ENCODE measurements around the gene ZNF837. TPM values are rescaled to one million over a fixed set of nuclear protein-coding genes. Genes with fewer than 3 reads are reported as not detected.

The ZNF837 gene
- total RNA-seq, 1 donor from 2014 or later: 0.89 TPM

- H3K27ac Mint-ChIP-seq: no peak overlapping the region
- peaks cover 2% of the 10 kb centered on the region for H3K4me1 Mint-ChIP-seq
- DNase-seq: no peak
- no peaks in the 10 kb centered on the region for H3K27me3 Mint-ChIP-seq
- no peaks in the 10 kb centered on the region for H3K36me3 Mint-ChIP-seq (ENCODE audit: low read depth)
- no peak overlapping the region for H3K4me3 Mint-ChIP-seq
- intact Hi-C loops (cut with micrococcal nuclease): no loop called here
- H3K9me3 Mint-ChIP-seq: no peaks in the 10 kb centered on the region
Measured at GRCh38 chr19:58372311-58373133, 8.3 kb downstream of the ZNF837 start.

DNA sequence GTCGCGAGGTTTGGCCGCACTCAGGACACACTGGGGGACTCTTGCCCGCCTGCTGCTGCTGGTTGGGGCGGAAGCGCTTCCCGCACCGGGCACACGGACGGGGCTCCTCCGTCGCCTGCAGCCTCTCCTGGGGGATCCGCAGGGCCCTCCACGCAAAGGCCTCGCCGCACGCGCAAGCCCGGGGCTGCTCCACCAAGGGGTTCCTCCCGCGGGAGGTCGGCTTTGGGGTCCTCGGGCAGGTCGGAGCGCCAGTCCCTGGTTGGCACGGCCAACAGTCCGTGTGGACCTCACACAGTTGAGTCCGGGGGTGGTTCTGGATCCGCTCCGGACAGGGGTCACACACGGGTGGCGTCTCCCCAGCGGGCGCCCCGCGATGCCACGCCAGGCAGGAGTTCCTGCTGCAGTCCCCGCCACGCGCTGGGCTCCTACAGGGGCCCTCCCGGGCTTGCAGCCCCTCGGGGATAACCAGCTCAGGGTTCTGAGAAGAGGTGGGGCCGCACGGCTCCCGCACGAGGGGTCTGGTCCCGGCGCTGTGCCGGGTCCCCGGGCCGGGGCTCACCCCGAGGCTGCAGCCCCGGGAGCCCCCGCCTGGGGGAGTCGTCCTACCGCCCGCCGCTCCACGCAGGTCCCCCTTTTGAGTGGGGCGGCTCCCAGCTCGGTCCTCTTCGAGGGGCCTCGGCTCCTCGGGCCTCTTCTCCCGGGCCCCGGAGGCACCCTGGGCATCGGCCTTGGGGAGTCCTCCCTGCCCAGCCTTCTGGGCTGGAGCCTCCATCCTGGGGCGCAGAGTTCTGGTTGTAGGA lies 12.1 kb downstream of the ZNF837 start:
- Mint-ChIP-seq H3K27ac (no peak overlapping the region), H3K4me3 (no peak overlapping the region), H3K27me3 (no peaks in the 10 kb centered on the region), H3K4me1 (no peaks in the 10 kb centered on the region), H3K36me3 (ENCODE audit: low read depth) (no peaks in the 10 kb centered on the region), H3K9me3 (no peaks in the 10 kb centered on the region)
- intact Hi-C loops (cut with micrococcal nuclease): no loop called here
- DNase-seq: no peak

DNA sequence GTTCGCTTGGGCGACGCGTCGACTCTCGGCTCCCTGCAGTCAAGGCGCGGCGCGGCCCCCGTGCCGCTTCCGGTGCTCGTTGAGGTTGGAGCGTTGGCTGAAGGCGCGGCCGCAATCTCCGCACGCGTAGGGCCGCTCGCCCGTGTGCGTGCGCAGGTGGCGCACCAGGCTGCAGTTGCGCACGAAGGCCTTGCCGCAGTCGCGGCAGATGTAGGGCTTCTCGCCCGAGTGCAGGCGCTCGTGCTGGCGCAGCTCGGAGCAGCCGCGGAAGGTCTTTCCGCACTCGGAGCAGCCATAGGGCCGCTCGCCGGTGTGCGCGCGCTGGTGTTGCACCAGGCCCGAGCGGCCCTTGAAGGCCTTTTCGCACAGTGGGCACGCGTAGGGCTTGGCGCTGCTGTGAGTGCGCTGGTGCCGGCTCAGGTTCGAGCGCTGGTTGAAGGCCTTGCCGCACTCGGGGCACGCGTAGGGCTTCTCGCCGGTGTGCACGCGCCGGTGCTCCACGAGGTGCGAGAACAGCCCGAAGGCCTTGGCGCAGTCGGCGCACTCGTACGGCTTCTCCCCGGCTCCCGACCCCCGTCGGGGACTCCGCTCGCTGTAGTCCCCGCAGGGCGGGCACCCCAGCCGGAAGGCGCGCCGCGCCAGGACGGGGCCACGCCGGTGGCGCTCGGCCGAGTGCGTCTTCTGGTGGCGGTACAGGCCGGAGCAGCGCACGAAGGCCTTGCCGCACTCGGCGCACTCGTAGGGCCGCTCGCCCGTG lies 13.0 kb downstream of the ZNF837 start:
- intact Hi-C loops (cut with micrococcal nuclease): no loop called here
- Mint-ChIP-seq H3K27ac (no peak overlapping the region), H3K4me1 (peaks cover 1% of the 10 kb centered on the region), H3K9me3 (no peaks in the 10 kb centered on the region), H3K36me3 (ENCODE audit: low read depth) (no peaks in the 10 kb centered on the region), H3K27me3 (no peaks in the 10 kb centered on the region), H3K4me3 (no peak overlapping the region)
- no peak for DNase-seq

GRCh38 chr19:58366585-58367430 lies 14.0 kb downstream of the ZNF837 start:
- peaks cover 8% of the 10 kb centered on the region for H3K4me1 Mint-ChIP-seq
- H3K4me3 Mint-ChIP-seq: no peak overlapping the region
- no peaks in the 10 kb centered on the region for H3K9me3 Mint-ChIP-seq
- peaks cover 4% of the 10 kb centered on the region for H3K36me3 Mint-ChIP-seq (ENCODE audit: low read depth)
- DNase-seq: no peak
- H3K27ac Mint-ChIP-seq: no peak overlapping the region
- no peaks in the 10 kb centered on the region for H3K27me3 Mint-ChIP-seq
- intact Hi-C loops (cut with micrococcal nuclease): no loop called here

GRCh38 chr19:58364146-58364545 lies 16.7 kb downstream of the ZNF837 start:
- peaks cover 9% of the 10 kb centered on the region for H3K4me1 Mint-ChIP-seq
- H3K36me3 Mint-ChIP-seq (ENCODE audit: low read depth): peaks cover 5% of the 10 kb centered on the region
- DNase-seq: no peak
- intact Hi-C loops (cut with micrococcal nuclease): no loop called here
- no peaks in the 10 kb centered on the region for H3K9me3 Mint-ChIP-seq
- H3K27me3 Mint-ChIP-seq: no peaks in the 10 kb centered on the region
- no peak overlapping the region for H3K27ac Mint-ChIP-seq
- peak overlapping the region; percentile 45 for H3K4me3 Mint-ChIP-seq

DNA sequence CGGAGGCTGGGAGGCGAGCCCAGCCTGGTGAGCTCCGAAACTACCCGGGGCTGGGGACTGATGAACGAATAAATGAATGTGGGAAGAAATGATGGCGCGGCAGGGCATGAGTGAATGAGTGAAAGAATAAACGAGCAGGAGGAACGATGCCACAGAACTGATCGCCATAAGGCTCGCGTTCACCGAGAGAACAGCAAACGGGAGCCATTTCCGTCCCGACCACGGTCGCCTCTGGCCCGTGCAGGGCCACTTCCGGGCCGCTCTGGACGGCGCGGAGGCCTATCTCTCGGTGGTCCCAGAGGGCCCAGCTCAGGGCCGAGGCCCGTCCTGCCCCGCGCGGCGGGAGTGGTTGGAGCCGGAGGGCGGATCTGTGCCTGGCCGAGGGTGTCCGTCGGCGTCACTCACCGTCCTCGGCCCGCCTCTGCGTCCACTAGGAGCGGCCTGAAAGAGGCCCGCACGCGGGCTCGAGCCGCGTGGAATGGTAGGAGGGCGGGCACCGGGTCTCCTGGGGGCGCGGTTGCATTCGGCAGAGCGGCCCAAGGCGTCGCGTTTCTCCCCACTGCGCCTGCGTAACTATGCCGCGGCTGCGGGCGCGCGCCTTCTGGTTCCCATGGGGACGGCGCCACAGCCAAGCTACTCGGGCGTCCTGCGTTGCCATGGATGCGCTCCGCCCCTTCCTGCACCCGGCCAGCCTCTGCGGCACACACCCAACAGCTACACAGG lies 18.4 kb downstream of the ZNF837 start, which contains the start of gene ZNF497:
Gene ZNF497, minus strand, starts transcription at position 480 of the 723 bp plus-strand sequence. CDS start 5,116 bp downstream, outside the sequence.
- intact Hi-C loops (cut with micrococcal nuclease): loop anchor here (1.0 kb wide), 5 partner anchors 15 to 39 kb away; partner anchors contain the start of genes RPS5 and ZNF837
- H3K9me3 Mint-ChIP-seq: no peaks in the 10 kb centered on the region
- H3K4me1 Mint-ChIP-seq: peaks cover 9% of the 10 kb centered on the region
- no peaks in the 10 kb centered on the region for H3K27me3 Mint-ChIP-seq
- peak; percentile 99 for DNase-seq
- H3K4me3 Mint-ChIP-seq: peak within 1 kb of the TSS; percentile 95
- H3K36me3 Mint-ChIP-seq (ENCODE audit: low read depth): peaks cover 5% of the 10 kb centered on the region
- H3K27ac Mint-ChIP-seq: peak within 1 kb of the TSS; percentile 97

DNA sequence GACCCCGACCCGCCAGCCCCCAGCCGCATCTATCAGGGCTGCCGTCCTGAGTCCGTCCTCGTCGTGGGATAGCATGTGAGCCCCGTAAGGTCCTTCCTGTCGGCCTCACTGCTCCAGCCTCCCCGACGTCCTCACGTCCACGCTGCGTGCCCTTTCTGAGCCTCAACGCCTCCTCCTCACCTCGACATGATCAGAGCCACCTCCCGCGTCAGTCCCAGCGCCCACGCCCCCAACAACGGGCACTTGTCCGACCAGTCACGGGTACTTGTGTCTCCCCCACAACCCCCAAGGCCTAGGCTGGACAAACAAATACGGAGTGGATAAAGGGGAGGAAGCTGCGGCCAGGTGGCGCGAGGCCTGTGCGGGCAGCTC lies 18.9 kb downstream of the ZNF837 start:
- H3K4me1 Mint-ChIP-seq: peaks cover 9% of the 10 kb centered on the region
- peak overlapping the region; percentile 97 for H3K27ac Mint-ChIP-seq
- intact Hi-C loops (cut with micrococcal nuclease): loop anchor here (1.0 kb wide), 5 partner anchors 15 to 39 kb away; partner anchors contain the start of genes RPS5 and ZNF837
- peak overlapping the region; percentile 95 for H3K4me3 Mint-ChIP-seq
- no peaks in the 10 kb centered on the region for H3K9me3 Mint-ChIP-seq
- H3K27me3 Mint-ChIP-seq: no peaks in the 10 kb centered on the region
- peaks cover 5% of the 10 kb centered on the region for H3K36me3 Mint-ChIP-seq (ENCODE audit: low read depth)
- peak; percentile 81 for DNase-seq

GRCh38 chr19:58357481-58358145 lies 23.2 kb downstream of the ZNF837 start:
- no peak overlapping the region for H3K27ac Mint-ChIP-seq
- peaks cover 5% of the 10 kb centered on the region for H3K36me3 Mint-ChIP-seq (ENCODE audit: low read depth)
- intact Hi-C loops (cut with micrococcal nuclease): no loop called here
- no peak for DNase-seq
- H3K9me3 Mint-ChIP-seq: no peaks in the 10 kb centered on the region
- no peak overlapping the region for H3K4me3 Mint-ChIP-seq
- peaks cover 10% of the 10 kb centered on the region for H3K4me1 Mint-ChIP-seq
- no peaks in the 10 kb centered on the region for H3K27me3 Mint-ChIP-seq

DNA sequence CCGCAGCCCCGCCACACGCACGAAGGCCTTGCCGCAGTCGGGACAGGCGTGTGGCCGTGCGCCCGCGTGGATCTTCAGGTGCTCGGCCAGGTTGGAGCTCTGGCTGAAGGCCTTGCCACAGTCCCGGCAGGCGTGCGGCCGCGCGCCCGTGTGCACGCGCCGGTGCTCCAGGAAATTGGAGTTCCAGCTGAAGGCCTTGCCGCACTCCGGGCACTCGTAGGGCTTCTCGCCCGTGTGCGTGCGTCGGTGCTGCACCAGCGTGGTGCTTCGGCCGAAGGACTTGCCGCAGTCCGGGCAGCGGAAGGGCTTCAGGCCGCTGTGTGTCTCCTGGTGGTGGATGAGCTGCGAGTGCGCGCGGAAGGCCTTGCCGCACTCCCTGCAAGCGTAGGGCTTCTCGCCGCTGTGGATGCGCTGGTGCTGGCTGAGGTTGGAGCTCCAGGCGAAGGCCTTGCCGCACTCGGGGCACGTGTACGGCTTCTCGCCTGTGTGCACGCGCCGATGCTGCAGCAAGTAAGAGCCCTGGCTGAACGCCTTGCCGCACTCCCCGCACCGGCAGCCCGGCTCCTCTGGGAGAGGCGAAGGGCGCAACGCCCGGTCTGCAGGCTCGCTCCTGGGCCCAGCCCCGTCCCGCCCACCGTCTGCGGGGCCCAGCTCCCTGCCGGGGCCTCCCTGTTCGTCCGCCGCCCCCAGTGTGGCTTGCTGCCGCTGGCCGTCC lies 23.9 kb downstream of the ZNF837 start:
- no peak overlapping the region for H3K27ac Mint-ChIP-seq
- no peaks in the 10 kb centered on the region for H3K27me3 Mint-ChIP-seq
- H3K4me3 Mint-ChIP-seq: peak overlapping the region; percentile 55
- H3K4me1 Mint-ChIP-seq: peaks cover 6% of the 10 kb centered on the region
- no peak for DNase-seq
- intact Hi-C loops (cut with micrococcal nuclease): no loop called here
- no peaks in the 10 kb centered on the region for H3K9me3 Mint-ChIP-seq
- peaks cover 2% of the 10 kb centered on the region for H3K36me3 Mint-ChIP-seq (ENCODE audit: low read depth)

DNA sequence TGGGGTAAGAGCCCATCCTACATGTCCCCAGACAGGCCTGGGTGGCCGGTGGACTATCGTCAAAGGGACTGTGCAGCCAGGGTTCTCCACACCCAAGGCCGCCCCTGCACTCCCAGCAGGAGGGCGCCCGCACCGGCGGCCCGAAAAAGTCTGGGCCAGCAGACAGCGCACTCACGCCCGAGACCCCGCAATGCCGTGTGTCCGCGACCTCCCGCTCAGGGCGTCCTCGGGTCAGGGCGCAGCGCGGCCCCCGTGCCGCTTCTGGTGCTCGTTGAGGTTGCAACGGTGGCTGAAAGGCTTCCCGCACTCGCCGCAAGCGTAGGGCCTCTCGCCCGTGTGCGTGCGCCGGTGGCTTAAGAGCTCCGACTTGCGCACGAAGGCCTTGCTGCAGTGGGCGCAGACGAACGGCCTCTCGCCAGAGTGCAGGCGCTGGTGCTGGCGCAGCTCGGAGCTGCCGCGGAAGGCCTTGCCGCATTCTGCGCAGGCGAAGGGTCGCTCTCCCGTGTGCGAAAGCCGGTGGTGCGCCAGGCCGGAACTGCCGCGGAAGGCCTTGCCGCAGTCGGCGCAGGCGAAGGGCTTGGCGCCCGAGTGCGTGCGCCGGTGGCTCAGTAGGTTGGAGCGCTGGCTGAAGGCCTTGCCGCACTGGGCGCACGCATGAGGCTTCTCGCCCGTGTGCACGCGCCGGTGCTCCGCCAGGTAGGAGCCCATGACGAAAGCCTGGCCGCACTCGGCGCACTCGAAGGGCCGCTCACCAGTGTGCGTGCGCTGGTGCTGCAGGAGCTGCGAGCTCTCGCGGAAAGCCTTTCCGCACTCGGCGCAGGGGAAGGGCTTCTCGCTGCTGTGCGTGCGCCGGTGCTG lies 24.7 kb downstream of the ZNF837 start:
- intact Hi-C loops (cut with micrococcal nuclease): no loop called here
- H3K27me3 Mint-ChIP-seq: no peaks in the 10 kb centered on the region
- H3K4me3 Mint-ChIP-seq: peak overlapping the region; percentile 55
- no peak overlapping the region for H3K27ac Mint-ChIP-seq
- H3K36me3 Mint-ChIP-seq (ENCODE audit: low read depth): peaks cover under 1% of the 10 kb centered on the region
- H3K9me3 Mint-ChIP-seq: no peaks in the 10 kb centered on the region
- H3K4me1 Mint-ChIP-seq: peaks cover 4% of the 10 kb centered on the region
- peak; percentile 83 for DNase-seq

DNA sequence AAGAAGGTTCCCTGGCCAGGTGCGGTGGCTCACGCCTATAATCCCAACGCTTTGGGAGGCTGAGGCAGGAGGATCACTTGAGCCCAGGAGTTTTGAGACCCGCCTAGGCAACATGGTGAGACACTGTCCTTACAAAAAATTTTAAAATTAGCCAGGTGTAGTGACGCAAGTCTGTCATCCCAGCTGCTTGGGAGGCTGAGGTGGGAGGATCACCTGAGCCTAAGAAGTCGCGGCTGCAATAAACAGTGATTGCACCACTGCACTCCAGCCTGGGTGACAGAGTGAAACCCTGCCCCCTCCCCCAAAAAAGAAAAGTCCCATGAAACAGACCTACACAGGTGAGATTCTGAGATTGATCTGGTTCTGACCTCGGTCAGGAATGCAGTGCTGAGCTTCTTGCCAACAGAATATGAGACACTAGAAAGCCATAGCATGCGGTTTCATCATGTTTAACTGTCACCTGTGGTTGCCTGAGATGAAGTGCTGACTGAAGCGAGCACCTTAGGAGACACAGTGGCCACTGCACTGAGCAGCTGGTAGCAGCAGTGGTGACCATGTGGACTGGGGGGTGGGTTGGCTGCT lies 25.5 kb downstream of the ZNF837 start:
- Mint-ChIP-seq H3K27ac (no peak overlapping the region), H3K27me3 (no peaks in the 10 kb centered on the region), H3K4me3 (no peak overlapping the region), H3K36me3 (ENCODE audit: low read depth) (peaks cover 2% of the 10 kb centered on the region), H3K9me3 (no peaks in the 10 kb centered on the region), H3K4me1 (peaks cover 4% of the 10 kb centered on the region)
- intact Hi-C loops (cut with micrococcal nuclease): no loop called here
- no peak for DNase-seq
